HG02938 (cell line): ENCODE results near the gene ARID1A.

Experiments
- ATAC-seq: cut with Tn5 transposase; IDR thresholded peaks from one replicate; pipeline ENCODE4 v1.9.1; 2021; ENCODE audit warnings: mild to moderate bottlenecking, moderate library complexity; ENCODE audit not compliant: unreplicated experiment

Gene ARID1A

DNA sequence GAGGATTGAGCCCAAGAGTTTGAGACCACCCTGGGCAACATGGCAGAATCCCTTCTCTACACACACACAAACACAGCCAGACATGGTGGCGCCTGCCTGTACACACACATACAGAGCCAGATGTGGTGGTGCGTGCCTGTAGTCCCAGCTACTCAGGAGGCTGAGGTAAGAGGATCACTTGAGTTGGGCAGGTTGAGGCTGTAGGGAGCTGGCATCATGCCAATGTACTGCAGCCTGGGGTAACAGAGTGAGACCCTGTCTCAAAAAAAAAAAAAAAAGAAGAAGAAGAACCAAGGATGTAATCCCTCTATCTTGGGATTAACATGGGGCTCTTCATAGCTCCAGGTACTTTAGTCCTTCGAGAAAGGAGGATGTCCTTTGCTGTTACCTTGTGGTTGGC lies 62.5 kb downstream of the ARID1A start:
- no peak for ATAC-seq

DNA sequence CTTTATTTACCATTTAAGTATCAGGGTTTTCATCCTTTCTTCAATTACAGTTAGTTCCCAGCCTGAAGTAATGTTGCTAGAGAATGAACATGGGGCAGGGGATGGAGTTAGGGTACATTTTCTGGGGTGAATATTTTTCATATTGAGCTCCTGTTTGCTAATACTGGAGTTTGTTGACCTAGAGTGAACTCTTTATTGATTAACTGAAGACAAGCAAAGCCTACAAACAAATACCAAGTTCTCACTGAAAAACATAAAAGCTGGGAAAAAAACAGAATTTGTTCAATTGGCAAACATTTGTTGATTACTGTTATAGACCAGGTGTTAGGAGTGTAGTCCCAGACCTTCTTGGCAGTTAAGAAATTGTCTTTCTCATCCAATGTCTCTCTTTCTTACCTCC lies 63.7 kb downstream of the ARID1A start:
- ATAC-seq = no peak

- ATAC-seq = no peak
Measured at GRCh38 chr1:26761217-26761616, 65.4 kb downstream of the ARID1A start.

GRCh38 chr1:26767714-26768113 lies 71.9 kb downstream of the ARID1A start:
- no peak for ATAC-seq

- ATAC-seq = no peak
Measured at GRCh38 chr1:26768755-26769154, 72.9 kb downstream of the ARID1A start.

- ATAC-seq = no peak
Measured at GRCh38 chr1:26771285-26771642, 75.4 kb downstream of the ARID1A start.

- ATAC-seq = no peak
Measured at GRCh38 chr1:26771643-26772321, 76.0 kb downstream of the ARID1A start.

- ATAC-seq = no peak
Measured at GRCh38 chr1:26772687-26773086, 76.9 kb downstream of the ARID1A start.

GRCh38 chr1:26774462-26774861 lies 78.6 kb downstream of the ARID1A start:
- ATAC-seq = no peak

DNA sequence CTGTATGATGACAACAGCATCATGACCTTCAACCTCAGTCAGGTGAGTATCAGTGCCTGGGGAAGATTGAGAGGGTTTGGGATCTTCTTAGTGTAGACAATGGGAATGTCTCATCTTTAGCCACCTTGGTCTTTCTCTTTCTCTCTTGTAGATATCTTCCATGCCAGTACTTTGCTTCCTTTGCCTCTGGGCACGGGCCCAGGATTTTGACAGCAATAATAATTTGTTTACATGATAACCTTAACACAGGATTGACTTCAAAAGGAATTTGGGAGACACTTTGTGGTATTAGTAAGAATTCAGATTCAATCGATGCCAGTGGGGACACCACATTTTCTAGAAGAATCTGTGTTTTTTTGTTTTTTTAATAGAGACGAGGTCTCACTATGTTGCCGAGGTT lies 79.9 kb downstream of the ARID1A start:
- ATAC-seq = no peak

DNA sequence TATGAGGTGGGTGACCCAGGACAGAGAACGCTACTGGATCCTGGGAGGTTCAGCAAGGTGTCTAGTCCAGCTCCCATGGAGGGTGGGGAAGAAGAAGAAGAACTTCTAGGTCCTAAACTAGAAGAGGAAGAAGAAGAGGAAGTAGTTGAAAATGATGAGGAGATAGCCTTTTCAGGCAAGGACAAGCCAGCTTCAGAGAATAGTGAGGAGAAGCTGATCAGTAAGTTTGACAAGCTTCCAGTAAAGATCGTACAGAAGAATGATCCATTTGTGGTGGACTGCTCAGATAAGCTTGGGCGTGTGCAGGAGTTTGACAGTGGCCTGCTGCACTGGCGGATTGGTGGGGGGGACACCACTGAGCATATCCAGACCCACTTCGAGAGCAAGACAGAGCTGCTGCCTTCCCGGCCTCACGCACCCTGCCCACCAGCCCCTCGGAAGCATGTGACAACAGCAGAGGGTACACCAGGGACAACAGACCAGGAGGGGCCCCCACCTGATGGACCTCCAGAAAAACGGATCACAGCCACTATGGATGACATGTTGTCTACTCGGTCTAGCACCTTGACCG lies 83.4 kb downstream of the ARID1A start:
- ATAC-seq = no peak

GRCh38 chr1:26780344-26780957 lies 84.6 kb downstream of the ARID1A start:
- no peak for ATAC-seq

DNA sequence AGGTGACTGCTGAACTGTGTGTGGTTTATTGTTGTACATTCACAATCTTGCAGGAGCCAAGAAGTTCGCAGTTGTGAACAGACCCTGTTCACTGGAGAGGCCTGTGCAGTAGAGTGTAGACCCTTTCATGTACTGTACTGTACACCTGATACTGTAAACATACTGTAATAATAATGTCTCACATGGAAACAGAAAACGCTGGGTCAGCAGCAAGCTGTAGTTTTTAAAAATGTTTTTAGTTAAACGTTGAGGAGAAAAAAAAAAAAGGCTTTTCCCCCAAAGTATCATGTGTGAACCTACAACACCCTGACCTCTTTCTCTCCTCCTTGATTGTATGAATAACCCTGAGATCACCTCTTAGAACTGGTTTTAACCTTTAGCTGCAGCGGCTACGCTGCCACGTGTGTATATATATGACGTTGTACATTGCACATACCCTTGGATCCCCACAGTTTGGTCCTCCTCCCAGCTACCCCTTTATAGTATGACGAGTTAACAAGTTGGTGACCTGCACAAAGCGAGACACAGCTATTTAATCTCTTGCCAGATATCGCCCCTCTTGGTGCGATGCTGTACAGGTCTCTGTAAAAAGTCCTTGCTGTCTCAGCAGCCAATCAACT lies 85.5 kb downstream of the ARID1A start:
- ATAC-seq = no peak

- no peak for ATAC-seq
Measured at GRCh38 chr1:26782521-26783212, 86.9 kb downstream of the ARID1A start.

GRCh38 chr1:26783646-26784022 lies 87.8 kb downstream of the ARID1A start:
- no peak for ATAC-seq

- no peak for ATAC-seq
Measured at GRCh38 chr1:26784023-26784871, 88.4 kb downstream of the ARID1A start.

DNA sequence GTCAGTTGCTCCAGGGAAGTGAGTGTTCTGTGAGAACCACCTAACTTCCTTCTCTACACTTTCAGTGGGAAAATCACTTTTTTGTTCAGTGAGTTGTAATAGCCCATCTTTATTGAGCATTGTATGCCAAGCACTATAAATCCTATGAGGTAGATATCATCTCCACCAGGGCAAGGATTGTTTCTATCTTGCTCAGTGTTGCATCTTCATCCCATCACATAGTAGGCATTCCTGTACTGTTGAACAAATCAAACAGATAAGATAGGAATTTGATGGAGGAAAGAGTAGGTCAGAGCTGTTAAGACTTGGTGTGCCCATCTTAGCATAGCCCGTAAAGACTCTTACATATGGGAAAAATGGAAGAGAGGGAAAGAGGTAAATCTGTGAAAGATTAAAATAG lies 89.1 kb downstream of the ARID1A start:
- ATAC-seq = no peak

GRCh38 chr1:26785611-26786436 lies 90.0 kb downstream of the ARID1A start:
- no peak for ATAC-seq

DNA sequence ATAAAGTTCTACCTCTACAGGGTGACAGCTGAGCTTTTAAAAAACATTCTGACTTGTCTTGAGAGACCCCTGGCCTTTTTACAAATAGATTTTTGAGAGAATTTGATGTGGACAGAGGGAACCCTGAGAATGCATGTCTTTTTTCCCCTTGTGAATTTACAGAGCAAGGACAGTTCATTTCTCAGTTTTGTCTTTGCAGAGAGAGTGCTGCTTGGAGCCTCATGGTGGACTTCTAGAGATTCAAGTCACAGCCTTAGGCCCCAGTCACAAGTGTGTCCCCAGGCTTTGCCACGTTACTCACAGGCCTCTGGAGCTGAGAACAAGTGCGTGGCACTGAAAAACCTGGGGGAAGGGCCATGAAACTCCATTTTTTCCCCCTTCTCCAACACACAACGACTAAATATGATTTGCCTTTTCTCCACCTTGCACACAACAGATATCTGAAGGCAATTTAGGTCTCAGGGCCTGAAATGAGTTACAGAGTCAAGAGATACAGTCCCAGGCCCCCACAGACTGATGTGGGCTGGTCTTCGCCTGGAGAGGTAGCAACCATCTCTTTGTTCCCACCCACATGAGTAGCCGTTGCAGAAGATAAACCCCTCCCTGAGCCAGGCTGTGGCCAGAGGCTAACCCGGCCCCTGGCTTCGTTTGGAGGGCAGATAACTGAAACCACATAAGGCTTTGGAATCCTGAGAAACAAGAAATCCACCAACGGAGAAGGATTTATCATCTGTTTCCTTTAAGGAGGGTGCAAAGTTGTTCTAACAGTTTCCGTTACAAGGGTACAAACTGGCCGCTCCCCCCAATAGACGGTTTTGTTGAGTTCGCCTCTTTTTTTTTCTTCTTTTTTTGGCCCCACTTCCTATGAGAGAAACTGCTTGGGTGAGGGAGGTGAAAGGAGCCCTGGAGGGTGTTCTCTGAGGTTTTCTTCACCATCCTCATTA lies 90.9 kb downstream of the ARID1A start:
- peak; percentile 3 for ATAC-seq
